WI38 (cell line): Measurements from ENCODE around the gene MTUS2.

ENCODE experiments used
- H3K4me3 ChIP-seq: 2 replicates; pipeline ENCODE4 v1.5.1; 2011; ENCODE audit warnings: low read depth, mild to moderate bottlenecking, control low read depth, low read length
- TF ChIP-seq, protein P1 (sequence below): IDR thresholded peaks from 2 replicates; pipeline ENCODE4 v1.5.1; 2012; ENCODE audit warnings: low read depth, mild to moderate bottlenecking, control low read depth, low read length

Gene MTUS2

DNA sequence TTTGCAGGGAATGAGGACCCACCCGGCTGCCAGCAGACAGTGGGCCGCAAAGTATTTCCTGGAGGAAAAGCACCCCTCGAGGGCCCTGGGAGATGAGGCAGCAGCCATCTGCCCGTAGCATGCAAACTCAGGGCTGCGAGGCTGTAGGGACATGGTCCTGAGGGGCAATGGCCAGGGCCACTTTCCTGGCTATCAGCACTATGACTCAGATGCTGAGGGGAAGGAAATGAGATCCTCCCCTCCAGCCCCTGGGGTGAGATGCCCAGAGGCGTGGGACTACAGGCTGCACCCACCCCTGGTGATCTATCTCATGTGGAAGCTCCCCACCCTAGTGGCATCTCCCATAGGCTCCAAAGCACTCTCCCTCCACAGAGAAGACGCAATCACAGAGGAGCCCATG, 695.2 kb downstream of the MTUS2 start:
- no peak overlapping the region for H3K4me3 ChIP-seq
- TF ChIP-seq, protein P1, sequence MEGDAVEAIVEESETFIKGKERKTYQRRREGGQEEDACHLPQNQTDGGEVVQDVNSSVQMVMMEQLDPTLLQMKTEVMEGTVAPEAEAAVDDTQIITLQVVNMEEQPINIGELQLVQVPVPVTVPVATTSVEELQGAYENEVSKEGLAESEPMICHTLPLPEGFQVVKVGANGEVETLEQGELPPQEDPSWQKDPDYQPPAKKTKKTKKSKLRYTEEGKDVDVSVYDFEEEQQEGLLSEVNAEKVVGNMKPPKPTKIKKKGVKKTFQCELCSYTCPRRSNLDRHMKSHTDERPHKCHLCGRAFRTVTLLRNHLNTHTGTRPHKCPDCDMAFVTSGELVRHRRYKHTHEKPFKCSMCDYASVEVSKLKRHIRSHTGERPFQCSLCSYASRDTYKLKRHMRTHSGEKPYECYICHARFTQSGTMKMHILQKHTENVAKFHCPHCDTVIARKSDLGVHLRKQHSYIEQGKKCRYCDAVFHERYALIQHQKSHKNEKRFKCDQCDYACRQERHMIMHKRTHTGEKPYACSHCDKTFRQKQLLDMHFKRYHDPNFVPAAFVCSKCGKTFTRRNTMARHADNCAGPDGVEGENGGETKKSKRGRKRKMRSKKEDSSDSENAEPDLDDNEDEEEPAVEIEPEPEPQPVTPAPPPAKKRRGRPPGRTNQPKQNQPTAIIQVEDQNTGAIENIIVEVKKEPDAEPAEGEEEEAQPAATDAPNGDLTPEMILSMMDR, result no peak

DNA sequence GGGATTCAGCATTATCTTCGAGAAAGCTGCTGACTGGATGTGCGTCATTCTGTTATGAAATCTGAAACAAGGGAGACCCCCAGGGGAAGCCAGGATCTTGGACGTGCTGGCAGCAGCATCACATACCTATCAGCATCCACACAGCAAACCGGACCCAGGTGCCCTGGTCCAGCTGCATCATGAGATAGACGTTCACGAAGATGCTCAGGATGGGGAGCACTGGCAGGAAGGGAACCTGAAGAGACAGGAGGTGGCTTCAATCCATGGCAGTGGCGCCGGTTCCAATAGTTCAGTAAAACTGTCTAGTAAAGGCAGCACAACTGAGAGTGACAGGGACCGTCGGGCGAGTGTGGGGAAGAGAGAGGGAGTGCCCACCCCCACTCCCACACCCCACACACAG, 695.9 kb downstream of the MTUS2 start:
- H3K4me3 ChIP-seq, result no peak overlapping the region
- TF ChIP-seq, protein P1, result no peak

DNA sequence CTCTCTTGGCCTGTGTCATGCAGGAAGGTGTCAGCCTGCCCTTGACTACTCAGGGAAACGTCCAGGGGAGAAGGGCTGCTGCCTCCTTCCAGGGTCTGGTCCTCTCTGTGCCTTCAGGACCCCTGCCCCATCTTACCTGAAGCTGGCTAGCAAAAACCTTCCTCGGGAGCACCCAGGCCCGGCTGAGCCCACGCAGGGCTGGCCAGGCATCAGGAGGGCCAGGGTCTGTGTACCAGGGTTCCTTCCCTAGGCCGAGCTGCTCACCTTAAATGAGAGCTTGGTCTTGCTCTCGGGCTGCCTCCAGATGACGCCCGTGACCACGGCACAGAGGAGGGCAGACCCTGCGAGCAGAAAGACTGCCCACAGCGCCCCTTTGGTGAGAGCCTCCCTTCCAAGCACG, 696.7 kb downstream of the MTUS2 start:
- H3K4me3 ChIP-seq, result no peak overlapping the region
- TF ChIP-seq, protein P1, result no peak

DNA sequence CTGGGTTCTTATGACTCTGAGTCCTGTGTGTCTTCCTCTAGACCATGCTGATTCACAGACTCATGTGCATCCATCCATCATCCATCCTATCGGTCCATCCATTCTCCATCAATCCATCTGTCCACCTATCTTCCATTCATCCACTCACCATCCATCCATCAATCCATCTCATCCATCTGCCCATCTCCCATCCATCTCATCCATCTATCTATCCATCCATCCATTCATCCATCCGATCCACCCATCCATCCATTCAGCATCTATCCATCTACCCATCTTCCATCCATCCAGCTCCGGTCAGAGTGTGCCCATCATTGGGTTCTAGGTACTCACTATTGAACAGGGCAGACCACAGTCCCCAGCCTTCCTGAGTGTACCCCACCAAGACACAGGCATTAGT, 699.8 kb downstream of the MTUS2 start:
- TF ChIP-seq, protein P1, result no peak
- H3K4me3 ChIP-seq, result no peak overlapping the region

- TF ChIP-seq, protein P1, result no peak
- H3K4me3 ChIP-seq, result no peak overlapping the region
Measured at GRCh38 chr13:29520671-29521070, 700.5 kb downstream of the MTUS2 start.

DNA sequence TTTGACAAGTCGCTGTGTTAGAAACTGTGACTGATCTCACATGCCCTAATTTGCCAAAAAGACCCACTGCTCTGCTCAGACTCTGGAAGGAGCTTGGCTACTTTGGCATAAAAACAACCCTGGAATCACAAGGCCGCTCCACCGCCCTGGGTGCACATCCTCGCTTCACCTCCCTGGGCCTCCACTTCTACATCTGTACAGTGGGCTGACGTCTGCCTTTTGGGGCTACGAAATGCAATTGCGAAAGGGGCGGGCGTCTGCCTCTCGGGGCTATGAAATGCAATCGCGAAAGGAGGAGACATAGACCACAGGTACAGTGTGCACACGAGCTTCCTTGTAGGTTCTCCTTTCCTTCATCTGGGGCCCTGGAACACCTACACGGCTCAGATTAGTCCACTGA, 701.2 kb downstream of the MTUS2 start:
- TF ChIP-seq, protein P1, result no peak
- H3K4me3 ChIP-seq, result no peak overlapping the region

DNA sequence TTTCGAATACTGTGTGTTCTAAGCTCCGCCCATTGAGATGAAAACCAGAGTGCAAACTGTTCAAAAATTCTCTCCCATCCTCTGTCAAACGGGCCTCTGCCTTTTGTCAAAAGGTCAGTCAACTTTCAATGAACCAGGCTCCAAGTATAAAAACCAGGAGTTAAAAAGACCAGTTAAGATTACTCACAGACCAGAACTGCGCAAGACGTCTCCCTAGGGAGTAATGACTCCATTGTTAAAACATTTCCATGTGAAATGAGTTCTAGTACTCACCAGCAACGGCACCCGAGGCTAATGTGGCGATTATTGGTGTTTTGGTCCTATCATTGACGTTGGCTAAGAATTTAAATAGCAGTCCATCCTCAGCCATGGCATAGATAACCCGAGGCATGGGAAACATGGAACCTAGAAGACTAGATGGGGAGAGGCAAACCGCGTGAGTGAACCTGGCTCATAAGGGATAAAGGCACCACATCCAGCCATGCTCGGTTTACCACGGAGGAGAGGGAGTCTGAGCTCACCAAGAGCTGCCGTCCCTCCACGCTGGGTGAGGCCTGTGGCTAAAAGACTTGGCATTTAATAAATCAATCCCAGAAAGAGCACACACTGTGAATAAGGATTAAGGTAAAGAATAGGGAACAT, 702.0 kb downstream of the MTUS2 start:
- H3K4me3 ChIP-seq, result no peak overlapping the region
- TF ChIP-seq, protein P1, result no peak
